SU-DHL-6 (cell line): Measurements from ENCODE around the gene CD200R1L.

Source experiments
- H2AFZ ChIP-seq: fragments of 200-600 bp; sonication (generic); 2 replicates; pipeline ENCODE4 v1.6.1; 2014; ENCODE audit warnings: low read depth, mild to moderate bottlenecking, moderate library complexity, mixed read lengths, antibody characterized with exemption, low read length; ENCODE audit not compliant: severe bottlenecking
- H3F3A ChIP-seq: fragments of 200-600 bp; shearing (Covaris generic); 2 replicates; pipeline ENCODE4 v1.6.0; 2016; ENCODE audit warnings: antibody characterized with exemption, mild to moderate bottlenecking; ENCODE audit not compliant: insufficient read depth
- H3K27ac ChIP-seq: fragments of 200-600 bp; sonication (generic); 2 replicates; pipeline ENCODE4 v1.5.1; 2016; ENCODE audit warnings: low read depth, mild to moderate bottlenecking, low read length, moderate library complexity, mixed read lengths
- H3K27me3 ChIP-seq: fragments of 200-600 bp; sonication (generic), shearing (Covaris generic); 2 replicates; pipeline ENCODE4 v1.6.0; 2014; ENCODE audit warnings: mild to moderate bottlenecking, low read length
- H3K36me3 ChIP-seq: fragments of 200-600 bp; sonication (generic); 2 replicates; pipeline ENCODE4 v1.6.1; 2014; ENCODE audit warnings: mild to moderate bottlenecking, low read length, mixed read lengths
- H3K4me2 ChIP-seq: fragments of 300-600, 200-600 bp; shearing (Covaris generic), sonication (generic); 2 replicates; pipeline ENCODE4 v1.6.0; 2014; ENCODE audit warnings: low read length, low read depth, mild to moderate bottlenecking; ENCODE audit not compliant: poor library complexity, severe bottlenecking
- H3K4me3 ChIP-seq: fragments of 200-600 bp; sonication (generic); 2 replicates; pipeline ENCODE4 v1.5.1; 2014; ENCODE audit warnings: antibody characterized with exemption, low read length, mild to moderate bottlenecking, mixed read lengths; ENCODE audit not compliant: insufficient read depth, poor library complexity, severe bottlenecking
- H3K79me2 ChIP-seq: fragments of 200-600 bp; sonication (generic); 2 replicates; pipeline ENCODE4 v1.6.1; 2014; ENCODE audit warnings: mild to moderate bottlenecking, low read length, moderate library complexity; ENCODE audit not compliant: insufficient read depth
- H3K9ac ChIP-seq: fragments of 200-600 bp; sonication (generic); 2 replicates; pipeline ENCODE4 v1.7.0; 2014; ENCODE audit warnings: mild to moderate bottlenecking, low read length
- H3K9me2 ChIP-seq: fragments of 200-600 bp; sonication (generic); replicated peaks from 2 replicates; pipeline ENCODE4 v1.6.1; 2014; ENCODE audit warnings: low read length; ENCODE audit not compliant: insufficient read depth
- H3K9me3 ChIP-seq: fragments of 200-600 bp; sonication (generic); 2 replicates; pipeline ENCODE4 v1.6.1; 2014; ENCODE audit warnings: low read length, mixed read lengths; ENCODE audit not compliant: insufficient read depth
- H4K20me1 ChIP-seq: fragments of 200-600 bp; sonication (generic); 2 replicates; pipeline ENCODE4 v1.6.1; 2014; ENCODE audit warnings: low read depth, mild to moderate bottlenecking, antibody characterized with exemption, low read length, moderate library complexity, mixed read lengths
- EZH2phosphoT487 ChIP-seq: fragments of 200-600 bp; sonication (generic), shearing (Covaris generic); conservative IDR thresholded peaks from 2 replicates; pipeline ENCODE4 v1.6.1; 2018; ENCODE audit warnings: mild to moderate bottlenecking, antibody characterized with exemption, low read length, moderate library complexity, mixed read lengths
- TF ChIP-seq, protein P1 (sequence below): fragments of 200-600 bp; sonication (generic); IDR thresholded peaks from one replicate; pipeline ENCODE4 v1.5.1; 2017; ENCODE audit warnings: antibody characterized with exemption, mild to moderate bottlenecking, low read length, moderate library complexity; ENCODE audit not compliant: insufficient read depth, poor library complexity, severe bottlenecking

CD200R1L gene

DNA sequence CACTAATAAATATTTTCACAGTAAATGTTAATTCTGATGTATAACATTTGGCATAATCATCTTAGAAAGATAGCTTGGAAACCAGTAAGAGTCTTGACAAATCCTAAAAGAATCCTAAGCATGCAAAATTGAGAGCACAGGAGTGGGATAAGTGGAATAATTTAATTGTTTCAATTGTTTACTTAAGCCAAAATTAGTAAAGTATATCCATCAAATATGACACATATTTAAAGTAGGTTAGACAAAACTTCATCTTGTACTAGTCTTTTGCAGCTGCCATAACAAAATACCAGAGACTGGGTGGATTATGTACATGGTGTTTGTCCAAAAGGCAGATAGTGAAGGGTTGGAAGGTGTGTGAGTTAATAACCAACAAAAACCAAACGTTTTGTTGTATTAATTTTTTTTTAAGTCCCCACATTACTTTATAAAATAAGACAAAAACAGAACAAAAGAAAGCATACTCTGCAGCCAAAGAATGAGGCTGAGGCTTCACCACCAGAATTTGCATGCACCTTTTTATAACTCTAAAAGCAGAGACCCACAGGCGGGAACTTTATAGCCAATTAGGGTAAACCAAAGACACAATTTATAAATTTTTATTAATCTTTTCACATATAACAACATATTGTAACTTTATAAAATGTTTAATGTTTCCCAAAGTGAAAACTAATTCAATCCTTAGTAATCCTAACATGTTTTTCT is 41.9 kb upstream of the CD200R1L start:
- peaks cover 13% of the 10 kb centered on the region for H3F3A ChIP-seq
- H2AFZ ChIP-seq, result peak overlapping the region; percentile 68
- H3K79me2 ChIP-seq, result no peaks in the 10 kb centered on the region
- H3K9me3 ChIP-seq, result no peaks in the 10 kb centered on the region
- H4K20me1 ChIP-seq, result no peaks in the 10 kb centered on the region
- H3K9ac ChIP-seq, result peak overlapping the region; percentile 49
- TF ChIP-seq, protein P1, sequence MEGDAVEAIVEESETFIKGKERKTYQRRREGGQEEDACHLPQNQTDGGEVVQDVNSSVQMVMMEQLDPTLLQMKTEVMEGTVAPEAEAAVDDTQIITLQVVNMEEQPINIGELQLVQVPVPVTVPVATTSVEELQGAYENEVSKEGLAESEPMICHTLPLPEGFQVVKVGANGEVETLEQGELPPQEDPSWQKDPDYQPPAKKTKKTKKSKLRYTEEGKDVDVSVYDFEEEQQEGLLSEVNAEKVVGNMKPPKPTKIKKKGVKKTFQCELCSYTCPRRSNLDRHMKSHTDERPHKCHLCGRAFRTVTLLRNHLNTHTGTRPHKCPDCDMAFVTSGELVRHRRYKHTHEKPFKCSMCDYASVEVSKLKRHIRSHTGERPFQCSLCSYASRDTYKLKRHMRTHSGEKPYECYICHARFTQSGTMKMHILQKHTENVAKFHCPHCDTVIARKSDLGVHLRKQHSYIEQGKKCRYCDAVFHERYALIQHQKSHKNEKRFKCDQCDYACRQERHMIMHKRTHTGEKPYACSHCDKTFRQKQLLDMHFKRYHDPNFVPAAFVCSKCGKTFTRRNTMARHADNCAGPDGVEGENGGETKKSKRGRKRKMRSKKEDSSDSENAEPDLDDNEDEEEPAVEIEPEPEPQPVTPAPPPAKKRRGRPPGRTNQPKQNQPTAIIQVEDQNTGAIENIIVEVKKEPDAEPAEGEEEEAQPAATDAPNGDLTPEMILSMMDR, result no peak
- TF ChIP-seq EZH2phosphoT487, result no peak
- peak overlapping the region; percentile 97 for H3K27ac ChIP-seq
- H3K4me2 ChIP-seq, result peak overlapping the region; percentile 70
- H3K4me3 ChIP-seq, result peak overlapping the region; percentile 41
- peaks cover 6% of the 10 kb centered on the region; the same call in 1 of the 2 replicates for H3K36me3 ChIP-seq
- H3K27me3 ChIP-seq, result no peaks in the 10 kb centered on the region
- H3K9me2 ChIP-seq, result no peaks in the 10 kb centered on the region

DNA sequence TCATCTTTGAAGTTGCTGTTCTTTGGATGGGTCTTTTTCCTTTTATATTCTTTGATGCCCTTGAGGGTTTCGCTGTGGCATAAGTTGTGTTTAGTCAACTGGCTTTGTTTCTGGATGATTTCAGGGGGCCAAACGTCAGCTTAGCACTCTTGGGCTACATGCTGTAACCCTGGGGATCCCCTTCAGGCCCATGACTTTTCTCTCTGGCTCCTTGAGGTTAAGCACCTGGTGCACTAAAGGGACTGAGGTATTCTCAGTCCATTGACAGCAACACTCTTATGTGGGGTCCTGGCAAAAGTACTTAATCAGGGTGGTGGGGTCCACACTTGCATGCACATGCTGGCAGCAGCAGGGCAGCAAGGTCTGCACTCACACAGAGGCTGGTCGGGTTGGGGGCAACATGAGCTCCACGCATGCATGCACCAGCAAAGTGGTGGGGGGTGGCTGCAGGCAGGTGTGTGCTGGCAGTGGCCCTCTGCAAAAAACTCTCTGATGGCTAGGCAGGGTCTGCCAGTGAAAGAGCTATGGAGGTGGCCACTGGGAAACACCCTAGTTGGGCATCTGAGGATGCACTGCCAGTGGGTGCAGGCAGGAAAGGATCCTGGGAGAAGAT is 38.1 kb upstream of the CD200R1L start:
- Histone ChIP-seq H4K20me1 (no peaks in the 10 kb centered on the region), H3F3A (peaks cover 13% of the 10 kb centered on the region), H3K4me2 (no peak overlapping the region), H3K27ac (no peak overlapping the region), H3K9me2 (no peaks in the 10 kb centered on the region), H3K27me3 (no peaks in the 10 kb centered on the region), H3K9me3 (no peaks in the 10 kb centered on the region), H3K79me2 (no peaks in the 10 kb centered on the region), H3K36me3 (peaks cover 4% of the 10 kb centered on the region; the same call in 1 of the 2 replicates), H3K4me3 (no peak overlapping the region), H3K9ac (no peak overlapping the region), H2AFZ (no peak overlapping the region)
- TF ChIP-seq EZH2phosphoT487, result no peak
- TF ChIP-seq, protein P1, result no peak

DNA sequence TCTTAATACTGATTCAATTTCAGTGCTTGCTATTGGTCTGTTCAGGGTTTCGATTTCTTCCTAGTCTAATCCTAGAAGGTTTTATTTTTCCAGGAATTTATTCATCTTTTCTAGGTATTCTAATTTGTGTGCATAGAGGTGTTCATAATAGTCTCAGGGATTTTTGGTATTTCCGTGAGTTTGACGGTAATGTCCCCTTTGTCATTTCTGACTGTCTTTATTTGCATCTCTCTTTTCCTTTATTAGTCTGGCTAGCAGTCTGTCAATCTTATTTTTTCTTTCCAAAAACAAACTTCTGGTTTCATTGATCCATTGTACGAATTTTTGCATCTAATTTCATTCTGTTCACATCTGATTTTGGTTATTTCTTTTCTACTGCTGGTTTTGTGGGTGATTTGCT is 35.2 kb upstream of the CD200R1L start:
- Histone ChIP-seq H3K79me2 (no peaks in the 10 kb centered on the region), H4K20me1 (no peaks in the 10 kb centered on the region), H3K36me3 (peaks cover 4% of the 10 kb centered on the region; the same call in 1 of the 2 replicates), H3K27ac (no peak overlapping the region), H3F3A (peaks cover 6% of the 10 kb centered on the region; the same call in 1 of the 2 replicates), H3K27me3 (no peaks in the 10 kb centered on the region), H2AFZ (no peak overlapping the region), H3K4me2 (no peak overlapping the region), H3K9me3 (no peaks in the 10 kb centered on the region), H3K4me3 (no peak overlapping the region), H3K9ac (no peak overlapping the region), H3K9me2 (no peaks in the 10 kb centered on the region)
- no peak for TF ChIP-seq EZH2phosphoT487
- TF ChIP-seq, protein P1, result no peak
